Ovary (tissue), 9 donors: Measurements from ENCODE around the gene CNBD2. TPM values are rescaled to one million over a fixed set of nuclear protein-coding genes. Genes with fewer than 3 reads are reported as not detected.
"Not testable (repeated sequence)": the region's sequence is repeated elsewhere in the genome, so short reads cannot be mapped to it uniquely, and the experiment has no call there.

Source experiments
- DNase-seq, 5 donors: peaks; one replicate each; pipeline ENCODE4 v3.0.0-alpha.2; 2019 to 2020
- H3K27ac ChIP-seq, 2 donors: fragments of 200-600 bp; one replicate each; pipeline versions ENCODE4 v1.5.1 to v1.8.0; 2019 to 2022
- H3K27me3 ChIP-seq: fragments of 200-600 bp; one replicate; pipeline ENCODE4 v1.8.0; 2022
- H3K36me3 ChIP-seq: fragments of 200-600 bp; sonication (generic); one replicate; pipeline ENCODE4 v1.5.1; 2019
- H3K4me1 ChIP-seq: one replicate; pipeline ENCODE4 v1.8.1; 2013; ENCODE audit warnings: mild to moderate bottlenecking, moderate library complexity; ENCODE audit not compliant: insufficient read depth
- H3K4me3 ChIP-seq: fragments of 200-600 bp; sonication (generic); one replicate; pipeline ENCODE4 v1.5.1; 2017
- H3K9me3 ChIP-seq, 2 donors: fragments of 200-600 bp in 1 of 2; sonication (generic) in 1 of 2; one replicate each; pipeline versions ENCODE4 v1.5.1 to v1.8.1; 2013 to 2019; ENCODE audit warnings: mild to moderate bottlenecking in 1 of 2, moderate library complexity in 1 of 2
- CTCF ChIP-seq, 3 donors: fragments of 450-650 bp in 2 of 3; fragments of 200-600 bp in 1 of 3; IDR thresholded peaks; one replicate each; pipeline versions ENCODE4 v1.5.1 to v1.8.0; 2016 to 2022; ENCODE audit warnings: antibody characterized with exemption in 3 of 3, mild to moderate bottlenecking in 1 of 3
- EP300 ChIP-seq: sonication (generic); formaldehyde crosslinking; IDR thresholded peaks from one replicate; pipeline ENCODE4 v1.6.1; 2017; ENCODE audit warnings: antibody characterized with exemption
- POLR2A ChIP-seq: fragments of 450-650 bp; IDR thresholded peaks from one replicate; pipeline ENCODE4 v1.6.1; 2017; ENCODE audit warnings: antibody characterized with exemption, mild to moderate bottlenecking, moderate library complexity
- WGBS, 3 donors: extraction: QIAGEN DNeasy Blood & Tissue Kit in 1 of 3; methylation state at CpG; one replicate each; pipeline versions ENCODE4 v1.1.5 to v1.1.7; 2013 to 2017; 5-methylcytosine and 5-hydroxymethylcytosine counted together
- intact Hi-C, 4 donors: fragments of 100-400 bp; cut with DNase I; formaldehyde crosslinking; loops; one replicate each; pipeline versions ENCODE4 v1.11.0 to v1.15.1; 2022 to 2023
- polyA plus RNA-seq, 2 donors: library from polyadenylated mRNA; stranded (reverse); fragments of 200-250 nt in 1 of 2; fragments of 350-450 nt in 1 of 2; fragmentation: Illumina TruSeq in 1 of 2; extraction: RNeasy Lipid Tissue Mini Kit (QIAGEN cat#74804) in 1 of 2; gene quantifications; one replicate each; pipeline ENCODE4 v1.2.3, GENCODE V29; 2013 to 2014
- total RNA-seq, 7 donors: library from RNA; depleted of rRNA in 2 of 7; stranded (reverse); fragments of >200 nt in 2 of 7; fragmentation: NEBNext Ultra II Directional in 3 of 7; extraction: Animal tissue kit (Norgen Biotek cat#: 25700) in 3 of 7; gene quantifications; one replicate each; pipeline versions ENCODE4 v1.1.0 to v1.2.4, GENCODE V29; 2016 to 2023
- donor health status: DM: no; HTN: no; CAD: no; lungs with moderate emphysema.
- donor health status: DM: no; HTN: no; CAD: no.
- donor health status: Bipolar disorder and iron deficiency.
- donor health status: DM: yes; HTN: yes; CAD: no.
- donor health status: DM: no; HTN: no; CAD: no.
- donor health status: DM: yes; HTN: yes; CAD: no.

Gene CNBD2
- total and polyA plus RNA-seq, 9 donors: 2.4 to 8.7 (median 4.5) TPM

- WGBS, 3 donors: 88 to 92% (median 90%) methylated on average over 6 of the region's 6 CpGs
- H3K4me1 ChIP-seq: peaks cover 2% of the 10 kb centered on the region
- no peak overlapping the region for H3K4me3 ChIP-seq
- no peak for TF ChIP-seq CTCF (IDR thresholded peaks at IDR 0.05)
- no peak for TF ChIP-seq POLR2A
- H3K36me3 ChIP-seq: no peaks in the 10 kb centered on the region
- H3K27ac ChIP-seq: no peak overlapping the region
- H3K9me3 ChIP-seq: no peaks in the 10 kb centered on the region
- intact Hi-C loops: no loop called here
- no peak for DNase-seq
- no peaks in the 10 kb centered on the region for H3K27me3 ChIP-seq
These were observed 83.7 kb downstream of the CNBD2 start for GRCh38 chr20:36052117-36052513.

- intact Hi-C loops, H3K9me3 ChIP-seq, H3K27ac ChIP-seq, H3K27me3 ChIP-seq, DNase-seq, H3K4me3 ChIP-seq, H3K4me1 ChIP-seq, H3K36me3 ChIP-seq: not testable (repeated sequence)
- WGBS, 3 donors: 85 to 88% (median 87%) methylated on average over 9 of the region's 9 CpGs
These were observed 85.6 kb downstream of the CNBD2 start for GRCh38 chr20:36053863-36054518.

DNA sequence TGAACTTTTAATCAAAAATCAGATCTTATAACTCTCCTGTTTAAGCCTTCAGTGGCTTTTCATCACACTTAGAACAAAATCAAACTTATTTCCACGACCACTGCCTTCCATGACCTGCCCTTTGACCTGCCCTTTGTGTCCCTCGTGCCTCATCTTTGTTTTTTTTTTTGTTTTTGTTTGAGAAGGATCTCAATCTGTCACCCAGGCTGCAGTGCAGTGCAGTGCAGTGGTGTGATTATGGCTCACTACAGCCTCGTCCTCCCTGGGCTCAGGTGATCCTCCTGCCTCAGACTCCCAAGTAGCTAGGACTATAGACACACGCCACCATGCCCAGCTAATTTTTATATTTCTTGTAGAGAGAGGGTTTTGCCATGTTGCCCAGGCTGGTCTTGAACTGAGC, 86.8 kb downstream of the CNBD2 start:
- Histone ChIP-seq H3K27ac (no peak overlapping the region), H3K27me3 (no peaks in the 10 kb centered on the region), H3K36me3 (no peaks in the 10 kb centered on the region), H3K4me3 (no peak overlapping the region), H3K4me1 (peaks cover 2% of the 10 kb centered on the region), H3K9me3 (no peaks in the 10 kb centered on the region)
- TF ChIP-seq EP300: no peak
- TF ChIP-seq POLR2A: no peak
- no peak for TF ChIP-seq CTCF (IDR thresholded peaks at IDR 0.05)
- no peak for DNase-seq
- intact Hi-C loops: no loop called here
- 69 to 76% (median 72%) methylated on average over 4 of the region's 4 CpGs for WGBS, 3 donors

DNA sequence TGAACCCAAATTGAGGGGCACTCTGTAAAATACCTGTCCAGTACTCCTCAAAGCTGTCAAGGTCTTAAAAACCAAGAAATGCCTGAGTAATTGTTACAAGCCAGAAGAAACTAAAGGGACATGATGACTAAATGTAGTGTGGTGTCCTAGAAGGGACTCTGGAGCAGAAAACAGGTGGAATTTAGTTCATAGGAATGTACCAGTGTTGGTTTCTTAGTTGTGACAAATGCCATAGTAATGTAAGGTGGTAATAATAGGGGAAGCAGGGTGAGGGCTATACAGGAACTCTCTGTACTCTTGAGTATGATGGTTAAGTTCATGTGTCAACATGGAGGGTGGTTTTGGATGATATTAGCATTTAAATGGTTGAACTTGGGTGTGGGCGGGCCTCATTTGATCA, 92.3 kb downstream of the CNBD2 start:
- Histone ChIP-seq H3K36me3 (no peaks in the 10 kb centered on the region), H3K27me3 (no peaks in the 10 kb centered on the region), H3K4me1 (peaks cover 6% of the 10 kb centered on the region), H3K27ac (no peak overlapping the region), H3K9me3 (no peaks in the 10 kb centered on the region), H3K4me3 (no peak overlapping the region)
- WGBS, 3 donors: 98 to 100% (median 100%) methylated on average over 1 of the region's 1 CpG
- no peak for DNase-seq
- no peak for TF ChIP-seq POLR2A
- no peak for TF ChIP-seq CTCF (IDR thresholded peaks at IDR 0.05)
- no peak for TF ChIP-seq EP300
- intact Hi-C loops: no loop called here

DNA sequence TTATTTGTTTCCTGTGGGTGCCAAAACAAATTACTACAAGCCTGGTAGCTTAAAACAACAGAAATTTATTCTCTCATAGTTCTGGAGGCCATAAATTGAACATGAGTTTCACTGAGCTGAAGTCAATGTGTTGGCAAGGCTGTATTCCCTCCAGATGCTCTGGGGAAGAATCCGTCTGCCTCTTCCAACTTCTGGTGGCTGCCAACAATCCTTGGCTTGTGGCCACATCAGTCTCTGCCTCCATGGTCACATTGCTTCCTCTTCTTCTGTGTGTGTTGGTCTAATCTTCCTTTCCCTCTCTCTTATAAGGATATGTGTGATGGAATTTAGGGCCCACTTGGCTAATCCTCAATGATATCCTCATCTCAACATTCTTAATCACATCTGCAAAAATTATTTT, 93.4 kb downstream of the CNBD2 start:
- Histone ChIP-seq H3K9me3 (no peaks in the 10 kb centered on the region), H3K4me1 (peaks cover 6% of the 10 kb centered on the region), H3K36me3 (no peaks in the 10 kb centered on the region), H3K4me3 (no peak overlapping the region), H3K27me3 (no peaks in the 10 kb centered on the region), H3K27ac (no peak overlapping the region)
- intact Hi-C loops: no loop called here
- no peak for TF ChIP-seq POLR2A
- TF ChIP-seq CTCF (IDR thresholded peaks at IDR 0.05): no peak
- no peak for TF ChIP-seq EP300
- no peak for DNase-seq
- 7 to 15% (median 9%) methylated on average over 1 of the region's 1 CpG for WGBS, 3 donors
